Adrenal gland (tissue), 12 donors: Measurements from ENCODE around the gene TK2. TPM values are rescaled to one million over a fixed set of nuclear protein-coding genes. Genes with fewer than 3 reads are reported as not detected.

Experiments
- DNase-seq, 7 donors: peaks; one replicate each; pipeline ENCODE4 v3.0.0-alpha.2; 2019 to 2020
- H3K27ac ChIP-seq, 5 donors: fragments of 200-600 bp; sonication (generic) in 4 of 5; 1 replicate in 3 of 5; 2 replicates in 2 of 5; pipeline versions ENCODE4 v1.5.1 to v1.8.0; 2016 to 2020; ENCODE audit warnings: mild to moderate bottlenecking in 1 of 5
- H3K27me3 ChIP-seq: fragments of 200-600 bp; 2 replicates; pipeline ENCODE4 v1.8.0; 2021
- H3K36me3 ChIP-seq, 2 donors: fragments of 200-600 bp; replicated peaks in 1 of 2; 1 replicate in 1 of 2; 2 replicates in 1 of 2; pipeline versions ENCODE4 v1.5.1 to v1.8.0; 2018 to 2022
- H3K4me1 ChIP-seq, 2 donors: fragments of 200-600 bp; replicated peaks in 1 of 2; 1 replicate in 1 of 2; 2 replicates in 1 of 2; pipeline versions ENCODE4 v1.5.1 to v1.8.0; 2018 to 2021
- H3K4me3 ChIP-seq, 4 donors: fragments of 200-600 bp; sonication (generic) in 3 of 4; one replicate each; pipeline ENCODE4 v1.5.1; 2016 to 2018
- H3K9me3 ChIP-seq, 3 donors: fragments of 200-600 bp; sonication (generic) in 1 of 3; replicated peaks in 1 of 3; 1 replicate in 2 of 3; 2 replicates in 1 of 3; pipeline versions ENCODE4 v1.5.1 to v1.8.0; 2016 to 2021
- CTCF ChIP-seq, 6 experiments: fragments of 450-650 bp in 4 of 6; fragments of 200-600 bp in 2 of 6; sonication (generic) in 1 of 6; IDR thresholded peaks; 1 replicate in 5 of 6; 2 replicates in 1 of 6; pipeline versions ENCODE4 v1.5.1 to v1.8.0; 2016 to 2021; ENCODE audit warnings: antibody characterized with exemption in 6 of 6, mild to moderate bottlenecking in 2 of 6, moderate library complexity in 1 of 6
- POLR2A ChIP-seq, 2 donors: fragments of 450-650 bp; IDR thresholded peaks; one replicate each; pipeline ENCODE4 v1.6.1; 2017; ENCODE audit warnings: antibody characterized with exemption in 2 of 2, mild to moderate bottlenecking in 2 of 2, moderate library complexity in 1 of 2
- WGBS, 4 donors: extraction: QIAGEN DNeasy Blood & Tissue Kit in 2 of 4; methylation state at CpG; one replicate each; pipeline versions ENCODE4 v1.1.5 to v1.1.7; 2013 to 2017; 5-methylcytosine and 5-hydroxymethylcytosine counted together
- intact Hi-C, 2 donors: fragments of 100-400 bp; cut with DNase I; formaldehyde crosslinking; loops; one replicate each; pipeline versions ENCODE4 v1.14.1 to v1.15.0; 2022 to 2023
- polyA plus RNA-seq, 3 donors: library from polyadenylated mRNA; stranded (reverse); fragments of 200-250 nt in 2 of 3; fragments of 350-450 nt in 1 of 3; fragmentation: Illumina TruSeq in 1 of 3; extraction: RNeasy Lipid Tissue Mini Kit (QIAGEN cat#74804) in 1 of 3; gene quantifications; one replicate each; pipeline ENCODE4 v1.2.3, GENCODE V29; 2013 to 2014
- total RNA-seq, 9 donors: library from RNA; depleted of rRNA in 4 of 9; stranded (reverse); fragments of >200 nt in 4 of 9; fragments of 120-200 nt in 1 of 9; fragmentation: NEBNext Ultra II Directional in 1 of 9; extraction: Animal tissue kit (Norgen Biotek cat#: 25700) in 1 of 9; gene quantifications; one replicate each; pipeline versions ENCODE4 v1.1.0 to v1.2.4, GENCODE V29; 2013 to 2023
- donor health status: healthy with polysubstance abuse.
- donor health status: Bipolar disorder and iron deficiency.
- donor health status: DM: yes; HTN: yes; CAD: no.
- donor health status: DM: no; HTN: no; CAD: no.
- donor health status: DM: no; HTN: no; CAD: no.
- donor health status: DM: yes; HTN: yes; CAD: no.

Gene TK2
- total and polyA plus RNA-seq, 12 donors, result 24.9 to 78.9 (median 59.3) TPM

GRCh38 chr16:66538910-66539309 lies 11.0 kb downstream of the TK2 start:
- Histone ChIP-seq H3K4me1 (no peaks in the 10 kb centered on the region), H3K36me3 (peaks cover 0 to 20% of the 10 kb centered on the region in 2 donors), H3K9me3 (no peaks in the 10 kb centered on the region), H3K27me3 (no peaks in the 10 kb centered on the region), H3K4me3 (no peak overlapping the region), H3K27ac (peak overlapping the region in 1 of 5 donors; percentile 25)
- 57 to 72% (median 68%) methylated on average over 5 of the region's 5 CpGs for WGBS, 4 donors
- no peak for TF ChIP-seq CTCF (IDR thresholded peaks at IDR 0.05)
- no peak for TF ChIP-seq POLR2A (IDR thresholded peaks at IDR 0.05)
- intact Hi-C loops, result no loop called here
- DNase-seq, result peak in 1 of 7 donors; percentile 33

- H3K9me3 ChIP-seq, result no peaks in the 10 kb centered on the region
- H3K36me3 ChIP-seq, result peaks cover 0 to 20% of the 10 kb centered on the region in 2 donors
- DNase-seq, result no peak
- H3K4me1 ChIP-seq, result no peaks in the 10 kb centered on the region
- no peak overlapping the region for H3K27ac ChIP-seq
- H3K27me3 ChIP-seq, result no peaks in the 10 kb centered on the region
- H3K4me3 ChIP-seq, result no peak overlapping the region
- intact Hi-C loops, result no loop called here
- TF ChIP-seq POLR2A (IDR thresholded peaks at IDR 0.05) (no peak), CTCF (IDR thresholded peaks at IDR 0.05) (no peak)
- WGBS, 4 donors, result 87 to 100% (median 98%) methylated on average over 2 of the region's 2 CpGs
Observed at GRCh38 chr16:66537236-66537635, 12.7 kb downstream of the TK2 start.

- H3K27me3 ChIP-seq, result no peaks in the 10 kb centered on the region
- 84 to 96% (median 93%) methylated on average over 3 to 4 of the region's 4 CpGs for WGBS, 4 donors
- no peaks in the 10 kb centered on the region for H3K9me3 ChIP-seq
- TF ChIP-seq CTCF (IDR thresholded peaks at IDR 0.05) (no peak), POLR2A (IDR thresholded peaks at IDR 0.05) (no peak)
- no peaks in the 10 kb centered on the region for H3K4me1 ChIP-seq
- DNase-seq, result no peak
- no peak overlapping the region for H3K4me3 ChIP-seq
- peaks cover 0 to 27% of the 10 kb centered on the region in 2 donors for H3K36me3 ChIP-seq
- no peak overlapping the region for H3K27ac ChIP-seq
- intact Hi-C loops, result no loop called here
Observed at GRCh38 chr16:66536525-66536924, 13.4 kb downstream of the TK2 start.

GRCh38 chr16:66534376-66534799 lies 15.5 kb downstream of the TK2 start:
- intact Hi-C loops, result no loop called here
- Histone ChIP-seq H3K9me3 (no peaks in the 10 kb centered on the region), H3K27ac (no peak overlapping the region), H3K4me3 (no peak overlapping the region), H3K4me1 (no peaks in the 10 kb centered on the region), H3K36me3 (peaks cover 0 to 43% of the 10 kb centered on the region in 2 donors), H3K27me3 (no peaks in the 10 kb centered on the region)
- DNase-seq, result no peak
- WGBS, 4 donors, result 96 to 100% (median 99%) methylated on average over 1 of the region's 1 CpG
- no peak for TF ChIP-seq POLR2A (IDR thresholded peaks at IDR 0.05)
- TF ChIP-seq CTCF (IDR thresholded peaks at IDR 0.05), result no peak
